IMR-90 (cell line): ENCODE measurements around the gene PROSER2. TPM values are rescaled to one million over a fixed set of nuclear protein-coding genes. Genes with fewer than 3 reads are reported as not detected.

Experiments used
- ATAC-seq: fragments of 200-7000 bp; cut with Tn5 transposase; 2 replicates; pipeline ENCODE4 v1.9.1; 2020; ENCODE audit warnings: low read depth, mild to moderate bottlenecking, moderate library complexity
- BruUV-seq: library from RNA; stranded (reverse); fragments of 400-500 nt; replicated peaks from 2 replicates; lab custom pipeline; 2021; lab: Mats Ljungman, UMichigan
- CTCF ChIA-PET: fragments of 300-600 bp; formaldehyde crosslinking; extraction: SDS; loops from one replicate; lab custom pipeline; 2021; ENCODE audit warnings: antibody characterized with exemption; lab: Yijun Ruan, JAX
- POLR2A ChIA-PET: fragments of 300-600 bp; sonication (Branson Sonifier 250); formaldehyde crosslinking; loops from one replicate; lab custom pipeline; 2022; ENCODE audit warnings: antibody characterized with exemption; ENCODE audit not compliant: unreplicated experiment; lab: Charles Lee
- DNase-seq: peaks from one replicate; pipeline ENCODE4 v3.0.0; 2013
- H2AFZ ChIP-seq: replicated peaks from 2 replicates; pipeline ENCODE3; 2013; ENCODE audit warnings: low read length, mild to moderate bottlenecking; ENCODE audit not compliant: poor library complexity
- H2AK5ac ChIP-seq: 2 replicates; pipeline ENCODE4 v1.6.1; 2013; ENCODE audit warnings: low read depth, low read length, inconsistent platforms
- H2AK9ac ChIP-seq: replicated peaks from 2 replicates; pipeline ENCODE3; 2013; ENCODE audit warnings: mild to moderate bottlenecking, low read depth, low read length, moderate library complexity; ENCODE audit not compliant: poor library complexity
- H2BK120ac ChIP-seq: 2 replicates; pipeline ENCODE4 v1.6.1; 2013; ENCODE audit warnings: low read depth, low read length, inconsistent platforms
- H2BK15ac ChIP-seq: 3 replicates; pipeline ENCODE4 v1.6.1; 2013; ENCODE audit warnings: low read depth, low read length, inconsistent platforms
- H2BK20ac ChIP-seq: 2 replicates; pipeline ENCODE4 v1.6.1; 2013; ENCODE audit warnings: low read depth, mild to moderate bottlenecking, inconsistent platforms, low read length, moderate library complexity
- H2BK5ac ChIP-seq: 2 replicates; pipeline ENCODE4 v1.6.1; 2013; ENCODE audit warnings: mild to moderate bottlenecking, low read depth, low read length, inconsistent platforms; ENCODE audit not compliant: poor library complexity, severe bottlenecking
- H3K14ac ChIP-seq: replicated peaks from 2 replicates; pipeline ENCODE4 v1.6.1; 2013; ENCODE audit warnings: low read depth, low read length, inconsistent platforms
- H3K18ac ChIP-seq: 2 replicates; pipeline ENCODE4 v1.6.1; 2013; ENCODE audit warnings: low read depth, low read length, control low read depth
- H3K23ac ChIP-seq: 2 replicates; pipeline ENCODE4 v1.6.1; 2013; ENCODE audit warnings: low read depth, low read length, inconsistent platforms
- H3K27ac ChIP-seq: 2 replicates; pipeline ENCODE4 v1.5.1; 2013; ENCODE audit warnings: mild to moderate bottlenecking, control low read depth, low read length; ENCODE audit not compliant: insufficient read depth
- H3K27me3 ChIP-seq: 2 replicates; pipeline ENCODE4 v1.6.1; 2013; ENCODE audit warnings: low read length; ENCODE audit not compliant: control insufficient read depth, insufficient read depth
- H3K36me3 ChIP-seq: 2 replicates; pipeline ENCODE4 v1.6.1; 2013; ENCODE audit warnings: low read length, mixed read lengths; ENCODE audit not compliant: control insufficient read depth, insufficient read depth
- H3K4ac ChIP-seq: 2 replicates; pipeline ENCODE4 v1.6.1; 2013; ENCODE audit warnings: low read depth, low read length, inconsistent platforms
- H3K4me1 ChIP-seq: 2 replicates; pipeline ENCODE4 v1.6.1; 2013; ENCODE audit warnings: low read length, mixed read lengths; ENCODE audit not compliant: control insufficient read depth, insufficient read depth
- H3K4me2 ChIP-seq: 2 replicates; pipeline ENCODE4 v1.6.1; 2013; ENCODE audit warnings: low read depth, mild to moderate bottlenecking, control low read depth, low read length, moderate library complexity
- H3K4me3 ChIP-seq: 2 replicates; pipeline ENCODE4 v1.5.1; 2013; ENCODE audit warnings: low read depth, mild to moderate bottlenecking, control low read depth, low read length, moderate library complexity; ENCODE audit not compliant: insufficient read depth
- H3K56ac ChIP-seq: 2 replicates; pipeline ENCODE4 v1.6.1; 2013; ENCODE audit warnings: low read length, inconsistent platforms; ENCODE audit not compliant: insufficient read depth; ENCODE audit errors: extremely low read depth
- H3K79me1 ChIP-seq, 2 experiments: 2 replicates each; pipeline ENCODE4 v1.6.1; 2013; ENCODE audit warnings: low read length in 2 of 2, inconsistent platforms in 1 of 2, low read depth in 1 of 2
- H3K9ac ChIP-seq: 2 replicates; pipeline ENCODE4 v1.6.1; 2013; ENCODE audit warnings: low read depth, low read length, control low read depth
- H3K9me1 ChIP-seq: 2 replicates; pipeline ENCODE4 v1.6.1; 2013; ENCODE audit warnings: low read length, inconsistent platforms; ENCODE audit not compliant: insufficient read depth
- H3K9me3 ChIP-seq: 2 replicates; pipeline ENCODE4 v1.6.1; 2013; ENCODE audit warnings: low read length; ENCODE audit not compliant: control insufficient read depth, insufficient read depth
- H4K20me1 ChIP-seq: 2 replicates; pipeline ENCODE4 v1.6.1; 2013; ENCODE audit warnings: low read length, inconsistent platforms; ENCODE audit not compliant: insufficient read depth
- H4K5ac ChIP-seq: 2 replicates; pipeline ENCODE4 v1.6.1; 2013; ENCODE audit warnings: mild to moderate bottlenecking, low read depth, low read length, control low read depth
- H4K8ac ChIP-seq, 2 experiments: 2 replicates each; pipeline ENCODE4 v1.6.1; 2013; ENCODE audit warnings: low read depth in 2 of 2, low read length in 2 of 2, control low read depth in 1 of 2, inconsistent platforms in 1 of 2
- H4K91ac ChIP-seq: 2 replicates; pipeline ENCODE4 v1.6.1; 2013; ENCODE audit warnings: low read depth, low read length, inconsistent platforms; ENCODE audit not compliant: insufficient read depth
- CTCF ChIP-seq: conservative IDR thresholded peaks from 2 replicates; pipeline ENCODE4 v1.5.1; 2012; ENCODE audit warnings: mild to moderate bottlenecking, low read depth, low read length, improper control_type of control experiment
- FOS ChIP-seq: fragments of 150-350 bp; IDR thresholded peaks from 2 replicates; pipeline ENCODE4 v1.6.1; 2016; ENCODE audit warnings: low read depth, low read length
- MAZ ChIP-seq: IDR thresholded peaks from 2 replicates; pipeline ENCODE4 v1.6.1; 2012; ENCODE audit warnings: low read depth, mild to moderate bottlenecking, low read length, improper control_type of control experiment, moderate library complexity, borderline replicate concordance
- MXI1 ChIP-seq: IDR thresholded peaks from 2 replicates; pipeline ENCODE4 v1.6.1; 2012; ENCODE audit warnings: low read depth, mild to moderate bottlenecking, low read length, moderate library complexity, borderline replicate concordance
- NFE2L2 ChIP-seq: fragments of 150-350 bp; IDR thresholded peaks from 2 replicates; pipeline ENCODE4 v1.6.1; 2016; ENCODE audit warnings: low read depth, mild to moderate bottlenecking, low read length
- RFX5 ChIP-seq: IDR thresholded peaks from 2 replicates; pipeline ENCODE4 v1.8.0; 2012; ENCODE audit warnings: low read depth, mild to moderate bottlenecking, low read length, moderate library complexity
- SMC3 ChIP-seq: fragments of 150-350 bp; IDR thresholded peaks from 2 replicates; pipeline ENCODE4 v1.6.1; 2016; ENCODE audit warnings: low read depth, mild to moderate bottlenecking, antibody characterized with exemption, low read length, moderate library complexity
- WGBS, 2 experiments: methylation state at CpG; one replicate each; pipeline versions ENCODE4 v1.1.5 to v1.1.7; 2013; ENCODE audit warnings: missing lambda C conversion rate in 2 of 2; ENCODE audit not compliant: insufficient read length in 1 of 2; ENCODE audit errors: extremely low coverage in 2 of 2; 5-methylcytosine and 5-hydroxymethylcytosine counted together
- dilution Hi-C: fragments of 300-500 bp; cut with HindIII; formaldehyde crosslinking; loops from one replicate; pipeline ENCODE4 v1.14.3; 2018; ENCODE audit warnings: low sequenced_read_pairs; ENCODE audit not compliant: unreplicated experiment
- in situ Hi-C: fragments of 300-500 bp; cut with MboI; formaldehyde crosslinking; loops from 3 replicates; pipeline ENCODE4 v1.14.3; 2019; ENCODE audit warnings: low sequenced_read_pairs, inconsistent platforms, mixed read lengths
- intact Hi-C: fragments of 100-400 bp; cut with micrococcal nuclease; formaldehyde crosslinking; loops from 2 replicates; pipeline ENCODE4 v1.10.0; 2022
- polyA plus RNA-seq, 3 experiments: library from polyadenylated mRNA; depleted of rRNA; stranded (reverse); fragments of >200 nt; gene quantifications; 2 replicates each; pipeline ENCODE4 v1.2.3, GENCODE V29; 2012; ENCODE audit warnings: low replicate concordance in 1 of 3
- total RNA-seq: library from RNA; depleted of rRNA; stranded (reverse); fragments of >200 nt; gene quantifications from 2 replicates; pipeline ENCODE4 v1.2.3, GENCODE V29; 2012

PROSER2 gene
- total and polyA plus RNA-seq, 2 of the 4 experiments (the other 2 are of a cell fraction), result 1.4 to 2.0 TPM

- POLR2A ChIA-PET, result no interaction called here
Observed at GRCh38 chr10:11878776-11879175, 55.6 kb downstream of the PROSER2 start.

More at GRCh38 chr10:11878776-11879175, 55.6 kb downstream of the PROSER2 start:
- Histone ChIP-seq H4K8ac (no peak overlapping the region), H2AK9ac (no peak overlapping the region), H4K91ac (no peak overlapping the region), H3K23ac (no peak overlapping the region), H2AFZ (peak overlapping the region; percentile 13), H3K9ac (no peak overlapping the region), H2BK120ac (no peak overlapping the region; the same call in 1 of the 2 replicates), H2BK20ac (no peak overlapping the region), H4K5ac (no peak overlapping the region), H2AK5ac (no peak overlapping the region), H3K4me2 (no peak overlapping the region), H3K36me3 (no peaks in the 10 kb centered on the region), H2BK5ac (no peak overlapping the region), H3K79me1 (no peaks in the 10 kb centered on the region), H3K18ac (no peak overlapping the region), H2BK15ac (no peak overlapping the region), H3K9me1 (peaks cover 31% of the 10 kb centered on the region), H3K56ac (no peak overlapping the region), H3K4me3 (no peak overlapping the region), H3K27me3 (no peaks in the 10 kb centered on the region), H3K27ac (no peak overlapping the region), H3K4me1 (peaks cover 22% of the 10 kb centered on the region), H3K14ac (no peak overlapping the region), H3K9me3 (no peaks in the 10 kb centered on the region), H4K20me1 (no peaks in the 10 kb centered on the region), H3K4ac (no peak overlapping the region)
- dilution Hi-C loops (no loop called here), in situ Hi-C loops (no loop called here), intact Hi-C loops (no loop called here)
- ATAC-seq (no peak), DNase-seq (no peak)
- CTCF ChIA-PET, result interaction anchor here (0.7 kb wide), 1 partner anchor 71 kb away, joined by 3 read pairs; no protein-coding TSS in a partner anchor
- BruUV-seq, result no TSS peak
- WGBS, 2 experiments, result 100% methylated on average over 2 of the region's 12 CpGs; no CpG with 5 or more reads in 1 of the 2 experiments
- TF ChIP-seq NFE2L2 (no peak), MXI1 (no peak), RFX5 (no peak), FOS (no peak), CTCF (no peak), SMC3 (no peak), MAZ (no peak)
